ENCODE results near the gene MESP1. TPM values are rescaled to one million over a fixed set of nuclear protein-coding genes. Genes with fewer than 3 reads are reported as not detected.
A peak's percentile ranks its signal among the peaks of the same experiment; 100 is the strongest.

Gene MESP1
- total RNA-seq, 1 experiment from 2014 or later: 8.8 TPM

DNA sequence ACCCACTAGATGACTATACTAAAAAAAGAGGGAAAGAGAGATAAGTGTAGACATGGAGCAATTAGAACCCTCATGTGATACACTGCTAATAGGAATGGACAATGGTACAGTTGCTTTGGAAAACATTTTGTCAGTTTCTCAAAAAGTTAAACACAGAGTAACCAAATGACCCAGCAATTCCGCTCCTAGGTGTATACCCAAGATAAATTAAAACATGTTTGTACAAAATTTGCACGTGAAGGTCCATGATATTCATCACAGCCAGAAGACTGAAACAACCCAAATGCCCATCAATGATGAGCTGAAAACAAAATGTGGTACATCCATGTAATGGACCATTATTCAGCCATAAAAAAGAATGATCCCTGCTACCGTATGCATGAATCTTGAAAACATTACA, 36.9 kb upstream of the MESP1 start:
- no peak for ATAC-seq
- H3K9me3 ChIP-seq (ENCODE audit: control insufficient read depth in 1 of 2, insufficient read depth in 1 of 2, low read depth in 1 of 2, low read length in 2 of 2): no peaks in the 10 kb centered on the region
- no peak overlapping the region for H3K9ac ChIP-seq (ENCODE audit: low read length)
- no peak for TF ChIP-seq SIN3A (IDR thresholded peaks at IDR 0.05; ENCODE audit: low read depth)
- H4K20me1 ChIP-seq (ENCODE audit: insufficient read depth): no peaks in the 10 kb centered on the region
- intact Hi-C loops (cut with micrococcal nuclease): no loop called here
- no TSS peak for BruUV-seq (replicated peaks)
- H3K4me2 ChIP-seq (ENCODE audit: low read length): no peak overlapping the region
- H3K36me3 ChIP-seq (ENCODE audit: control insufficient read depth in 1 of 2, insufficient read depth in 2 of 2, low read length in 2 of 2): no peaks in the 10 kb centered on the region
- no peak for DNase-seq (ENCODE audit: low read depth, low spot score)
- ChIA-PET RAD21 (ENCODE audit: low non-redundant PET in 1 of 2, low total read pairs in 2 of 2, uncharacterized antibody in 2 of 2, unreplicated experiment in 2 of 2) (no interaction called here), CTCF (no interaction called here), POLR2A (no interaction called here)
- H3K79me2 ChIP-seq (ENCODE audit: insufficient read depth, low read length): no peaks in the 10 kb centered on the region
- H3K4me3 ChIP-seq (replicated peaks in 1 of 2; ENCODE audit: low read depth in 1 of 2, low read length in 2 of 2): no peak overlapping the region
- H3K9me2 ChIP-seq (ENCODE audit: insufficient read depth): no peaks in the 10 kb centered on the region
- H2AFZ ChIP-seq (ENCODE audit: low read depth, low read length, poor library complexity, severe bottlenecking): no peak overlapping the region
- H3K27me3 ChIP-seq (ENCODE audit: insufficient read depth, low read length): no peaks in the 10 kb centered on the region
- peaks cover 3 to 30% of the 10 kb centered on the region in 2 experiments; a peak in 1 of 4 replicates for H3K4me1 ChIP-seq (ENCODE audit: control insufficient read depth in 1 of 2, insufficient read depth in 2 of 2, low read length in 2 of 2)
- H3K27ac ChIP-seq (ENCODE audit: low read depth, low read length): no peak overlapping the region

DNA sequence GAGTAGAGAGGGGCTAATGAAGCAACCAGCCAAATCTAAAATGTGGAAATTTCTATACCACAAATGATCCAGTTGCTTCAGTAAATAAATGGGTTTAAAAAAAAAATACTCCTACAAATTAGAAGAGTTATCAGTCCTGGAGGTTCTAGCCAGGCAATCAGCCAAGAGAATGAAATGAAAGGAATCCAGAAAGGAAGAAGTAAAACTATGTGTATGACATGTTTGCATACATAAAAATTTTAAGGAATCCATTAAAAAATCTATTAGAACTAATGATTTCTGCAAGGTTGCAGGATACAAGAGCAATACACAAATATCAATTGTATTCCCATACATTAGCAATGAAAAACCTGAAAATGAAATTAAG, 34.7 kb upstream of the MESP1 start:
- Histone ChIP-seq H4K20me1 (ENCODE audit: insufficient read depth) (no peaks in the 10 kb centered on the region), H3K9me3 (ENCODE audit: control insufficient read depth in 1 of 2, insufficient read depth in 1 of 2, low read depth in 1 of 2, low read length in 2 of 2) (no peaks in the 10 kb centered on the region), H3K27ac (ENCODE audit: low read depth, low read length) (no peak overlapping the region), H3K4me2 (ENCODE audit: low read length) (no peak overlapping the region; the same call in 1 of the 2 replicates), H3K4me3 (replicated peaks in 1 of 2; ENCODE audit: low read depth in 1 of 2, low read length in 2 of 2) (no peak overlapping the region), H3K9me2 (ENCODE audit: insufficient read depth) (no peaks in the 10 kb centered on the region), H3K9ac (ENCODE audit: low read length) (no peak overlapping the region), H3K27me3 (ENCODE audit: insufficient read depth, low read length) (no peaks in the 10 kb centered on the region), H3K79me2 (ENCODE audit: insufficient read depth, low read length) (no peaks in the 10 kb centered on the region), H3K36me3 (ENCODE audit: control insufficient read depth in 1 of 2, insufficient read depth in 2 of 2, low read length in 2 of 2) (no peaks in the 10 kb centered on the region), H2AFZ (ENCODE audit: low read depth, low read length, poor library complexity, severe bottlenecking) (peak overlapping the region; percentile 50), H3K4me1 (ENCODE audit: control insufficient read depth in 1 of 2, insufficient read depth in 2 of 2, low read length in 2 of 2) (peaks cover 8 to 52% of the 10 kb centered on the region in 2 experiments; a peak in 3 of 4 replicates)
- DNase-seq (ENCODE audit: low read depth, low spot score): no peak
- ChIA-PET CTCF (no interaction called here), POLR2A (no interaction called here), RAD21 (ENCODE audit: low non-redundant PET in 1 of 2, low total read pairs in 2 of 2, uncharacterized antibody in 2 of 2, unreplicated experiment in 2 of 2) (no interaction called here)
- TF ChIP-seq ELF1 (IDR thresholded peaks at IDR 0.05; ENCODE audit: borderline replicate concordance, low read depth) (no peak), EGR1 (IDR thresholded peaks at IDR 0.05; ENCODE audit: low read depth) (no peak), TCF7L2 (IDR thresholded peaks at IDR 0.05; ENCODE audit: borderline replicate concordance, extremely low read depth, insufficient read depth, insufficient read length) (no peak), FOSL1 (IDR thresholded peaks at IDR 0.05; ENCODE audit: low read depth) (no peak)
- ATAC-seq: no peak
- BruUV-seq (replicated peaks): no TSS peak
- intact Hi-C loops (cut with micrococcal nuclease): no loop called here
